HepG2 (cell line): ENCODE measurements around the gene KATNAL2. TPM values are rescaled to one million over a fixed set of nuclear protein-coding genes. Genes with fewer than 3 reads are reported as not detected.

Experiments
- HNF1A ChIP-seq, 2 experiments: sonication (generic) in 1 of 2; formaldehyde crosslinking in 1 of 2; IDR thresholded peaks; 2 replicates each; pipeline versions ENCODE4 v1.4.0 to v1.6.1; 2016 to 2020; ENCODE audit warnings: borderline replicate concordance in 1 of 2, low read depth in 1 of 2, mild to moderate bottlenecking in 1 of 2, missing genetic modification reagents in 1 of 2
- NFAT5 ChIP-seq: sonication (generic); formaldehyde crosslinking; IDR thresholded peaks from 2 replicates; pipeline ENCODE4 v1.4.0; 2020; ENCODE audit warnings: missing genetic modification reagents
- ZFP62 ChIP-seq: sonication (generic); formaldehyde crosslinking; IDR thresholded peaks from 2 replicates; pipeline ENCODE4 v1.4.0; 2020; ENCODE audit warnings: missing genetic modification reagents
- ZNF768 ChIP-seq: sonication (generic); formaldehyde crosslinking; IDR thresholded peaks from 2 replicates; pipeline ENCODE4 v1.4.0; 2020; ENCODE audit warnings: missing genetic modification reagents
- polyA plus RNA-seq, 8 experiments: library from polyadenylated mRNA; depleted of rRNA in 3 of 8; stranded (reverse) in 7 of 8; unstranded in 1 of 8; fragments of >200 nt; fragmentation: Illumina TruSeq in 4 of 8; extraction: Trizol in 4 of 8; gene quantifications; 2 replicates each; pipeline versions ENCODE4 v1.2.1 to v1.2.3, GENCODE V29; 2011 to 2016; ENCODE audit warnings: low read depth in 4 of 8, missing spikeins in 1 of 8, mixed read lengths in 1 of 8; ENCODE audit not compliant: insufficient read depth in 1 of 8
- total RNA-seq, 5 experiments: library from RNA; depleted of rRNA; stranded (reverse); fragments of >200 nt; fragmentation: Illumina TruSeq; extraction: Trizol; gene quantifications; 2 replicates each; pipeline ENCODE4 v1.2.3, GENCODE V29; 2016; ENCODE audit warnings: low read depth in 1 of 5

The KATNAL2 gene
- total and polyA plus RNA-seq, 2 of the 13 experiments (the other 11 are each of a cell fraction or from before 2014, with no cell fraction given), result not detected

- TF ChIP-seq NFAT5 (CRISPR knock-in tag), result no peak
- no peak for TF ChIP-seq ZFP62 (CRISPR knock-in tag)
- no peak for TF ChIP-seq HNF1A (IDR thresholded peaks at IDR 0.05; ENCODE audit: low read depth)
- no peak for TF ChIP-seq HNF1A (CRISPR knock-in tag; IDR thresholded peaks at IDR 0.05; ENCODE audit: borderline replicate concordance)
- TF ChIP-seq ZNF768, result no peak
Measured at GRCh38 chr18:47113796-47114540, 196.6 kb downstream of the KATNAL2 start (continued).
